ENCODE data around the gene IQCK.

IQCK gene

DNA sequence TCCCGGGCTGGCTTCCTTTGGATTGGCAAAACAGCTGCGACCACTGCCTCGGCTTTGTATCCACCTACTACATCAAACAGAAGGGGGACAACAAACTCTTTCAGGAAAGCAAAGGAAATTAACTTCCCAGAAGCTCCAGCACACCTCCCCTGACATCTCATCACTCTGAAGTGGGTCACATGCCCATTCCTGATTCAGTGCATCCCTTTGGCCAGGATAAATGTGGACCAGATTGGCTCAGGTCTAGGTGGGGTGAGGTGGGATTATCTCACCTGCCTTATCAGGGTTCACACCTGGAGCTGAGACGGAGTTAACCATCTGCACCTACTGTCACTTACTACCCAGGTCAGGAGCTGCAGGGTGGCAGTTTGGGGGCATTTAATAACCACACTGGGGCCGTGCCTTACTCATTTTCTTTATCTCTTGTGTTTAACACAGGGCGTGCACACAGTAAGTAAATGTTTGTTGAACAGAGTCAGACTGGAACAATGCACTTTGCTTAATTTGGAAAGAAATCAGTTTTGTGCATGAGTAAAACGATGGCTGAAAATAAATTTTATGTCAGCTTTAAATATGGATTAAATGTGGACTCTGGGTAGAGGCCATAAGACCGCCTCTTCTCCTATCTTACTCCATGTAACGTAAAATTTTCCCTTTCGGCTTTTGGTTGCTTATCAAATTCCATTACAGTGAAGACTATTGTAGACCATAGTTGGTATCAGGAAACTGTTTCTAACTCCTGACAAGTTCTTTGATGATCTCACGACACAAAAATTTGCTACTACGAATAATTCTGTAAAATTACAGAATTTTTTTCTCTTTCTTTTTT is 36.0 kb downstream of the IQCK start:
- peak; percentile 35 for DNase-seq (ENCODE audit: low read depth)

DNA sequence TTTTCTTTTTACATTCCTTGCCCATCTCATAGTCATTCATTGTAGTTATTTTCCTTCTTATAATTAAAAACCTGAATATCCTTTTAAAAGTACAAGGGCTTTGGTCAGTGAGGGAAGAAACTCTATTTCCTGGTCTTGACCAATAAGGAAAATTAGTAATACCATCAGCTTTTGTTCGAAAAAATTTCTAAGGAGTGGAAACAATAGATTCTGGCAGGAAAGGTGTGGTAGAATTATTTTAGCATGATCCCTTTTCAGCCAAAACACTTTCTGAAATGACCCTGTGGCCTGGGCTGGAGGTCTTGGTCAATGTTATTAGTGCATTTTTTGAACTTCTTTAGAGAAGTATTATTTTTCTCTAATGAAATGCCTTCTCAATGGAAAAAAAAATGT is 36.6 kb downstream of the IQCK start:
- no peak for DNase-seq (ENCODE audit: low read depth)
- TF ChIP-seq, protein P1, sequence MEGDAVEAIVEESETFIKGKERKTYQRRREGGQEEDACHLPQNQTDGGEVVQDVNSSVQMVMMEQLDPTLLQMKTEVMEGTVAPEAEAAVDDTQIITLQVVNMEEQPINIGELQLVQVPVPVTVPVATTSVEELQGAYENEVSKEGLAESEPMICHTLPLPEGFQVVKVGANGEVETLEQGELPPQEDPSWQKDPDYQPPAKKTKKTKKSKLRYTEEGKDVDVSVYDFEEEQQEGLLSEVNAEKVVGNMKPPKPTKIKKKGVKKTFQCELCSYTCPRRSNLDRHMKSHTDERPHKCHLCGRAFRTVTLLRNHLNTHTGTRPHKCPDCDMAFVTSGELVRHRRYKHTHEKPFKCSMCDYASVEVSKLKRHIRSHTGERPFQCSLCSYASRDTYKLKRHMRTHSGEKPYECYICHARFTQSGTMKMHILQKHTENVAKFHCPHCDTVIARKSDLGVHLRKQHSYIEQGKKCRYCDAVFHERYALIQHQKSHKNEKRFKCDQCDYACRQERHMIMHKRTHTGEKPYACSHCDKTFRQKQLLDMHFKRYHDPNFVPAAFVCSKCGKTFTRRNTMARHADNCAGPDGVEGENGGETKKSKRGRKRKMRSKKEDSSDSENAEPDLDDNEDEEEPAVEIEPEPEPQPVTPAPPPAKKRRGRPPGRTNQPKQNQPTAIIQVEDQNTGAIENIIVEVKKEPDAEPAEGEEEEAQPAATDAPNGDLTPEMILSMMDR (IDR thresholded peaks at IDR 0.05; ENCODE audit: control insufficient read depth, insufficient read depth, low read depth, low read length, missing control alignments) = no peak
- H3K4me3 ChIP-seq (ENCODE audit: control insufficient read depth, low read depth, low read length) = no peak overlapping the region

More for the DNA sequence above, 36.0 kb downstream of the IQCK start:
- no peak overlapping the region for H3K4me3 ChIP-seq (ENCODE audit: control insufficient read depth, low read depth, low read length)
- TF ChIP-seq, protein P1 (IDR thresholded peaks at IDR 0.05; ENCODE audit: control insufficient read depth, insufficient read depth, low read depth, low read length, missing control alignments) = no peak

DNA sequence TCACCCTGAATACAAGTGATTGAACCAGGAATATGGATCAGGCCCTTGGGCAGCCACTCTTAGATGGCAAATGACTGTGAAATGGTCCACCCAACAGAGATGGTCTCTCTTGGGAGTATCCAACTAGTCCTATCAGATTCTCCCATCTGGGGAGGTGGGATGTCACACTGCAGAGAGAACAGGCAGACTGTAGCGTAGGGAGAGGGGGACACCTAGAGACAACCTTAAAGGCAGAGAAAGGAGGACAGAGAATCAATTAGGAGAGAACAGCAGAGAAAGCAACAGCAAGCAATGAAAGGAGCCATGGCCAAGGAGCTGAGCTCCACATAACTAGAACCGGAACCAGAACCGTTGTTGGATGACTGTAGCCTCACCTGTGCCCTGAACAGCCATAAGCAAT is 37.2 kb downstream of the IQCK start:
- TF ChIP-seq, protein P1 (IDR thresholded peaks at IDR 0.05; ENCODE audit: control insufficient read depth, insufficient read depth, low read depth, low read length, missing control alignments) = no peak
- no peak overlapping the region for H3K4me3 ChIP-seq (ENCODE audit: control insufficient read depth, low read depth, low read length)
- DNase-seq (ENCODE audit: low read depth) = no peak

DNA sequence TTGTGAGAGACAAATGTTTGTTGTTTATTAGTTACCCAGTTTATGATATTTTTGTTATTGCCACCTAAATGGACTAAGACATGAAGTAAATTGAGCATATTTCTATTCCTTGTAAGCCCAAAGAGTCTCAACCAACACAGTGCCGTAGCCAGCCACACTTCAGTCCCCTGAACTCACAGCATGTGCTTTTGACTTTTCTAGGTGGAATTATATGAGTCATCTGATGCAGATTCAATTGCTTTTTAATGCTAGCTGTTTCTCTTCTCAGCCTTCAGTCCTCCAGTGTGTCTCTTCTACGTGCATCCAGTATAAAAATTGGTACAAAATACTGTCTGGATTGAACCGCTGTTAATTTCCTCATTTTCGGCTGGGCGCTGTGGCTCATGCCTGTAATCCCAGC is 39.0 kb downstream of the IQCK start:
- H3K4me3 ChIP-seq (ENCODE audit: control insufficient read depth, low read depth, low read length) = no peak overlapping the region
- no peak for DNase-seq (ENCODE audit: low read depth)
- TF ChIP-seq, protein P1 (IDR thresholded peaks at IDR 0.05; ENCODE audit: control insufficient read depth, insufficient read depth, low read depth, low read length, missing control alignments) = no peak

DNA sequence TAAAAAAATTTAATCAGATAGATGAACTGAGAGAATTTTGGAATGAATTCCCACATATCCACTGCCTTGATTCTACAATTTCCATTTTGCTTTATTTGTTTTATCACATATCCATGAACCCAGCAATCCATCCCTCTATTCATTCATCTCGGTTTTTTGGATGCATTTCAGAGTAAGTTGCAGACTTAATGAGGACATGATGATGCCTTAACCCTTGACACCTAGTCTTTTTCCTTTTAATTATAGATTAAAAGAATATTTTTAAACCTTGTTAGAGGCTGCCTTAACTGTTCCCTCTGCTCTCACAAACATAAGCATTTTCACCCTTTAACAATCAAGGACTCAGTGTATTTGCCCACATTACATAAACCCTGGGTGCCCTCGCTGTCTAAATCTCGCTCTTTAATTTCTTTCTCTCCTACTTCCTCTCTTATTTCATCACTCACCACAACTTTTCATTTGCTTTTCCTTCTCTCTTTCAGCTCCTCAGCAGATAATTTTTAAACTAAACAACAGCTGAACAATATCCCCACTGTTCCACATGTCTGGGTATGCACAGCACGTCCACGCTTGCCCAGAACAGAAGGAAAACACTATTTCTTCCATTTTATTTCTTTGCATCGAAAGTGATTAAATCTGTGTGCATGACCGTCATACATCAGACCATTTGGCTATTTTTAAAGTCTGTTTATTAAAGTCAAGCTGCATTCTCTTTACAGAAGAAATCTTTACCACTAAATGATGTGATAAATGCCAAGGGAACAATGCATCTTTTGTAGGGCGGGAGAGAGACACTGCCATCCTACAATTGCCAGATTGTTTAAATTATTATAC is 39.9 kb downstream of the IQCK start:
- DNase-seq (ENCODE audit: low read depth) = no peak
- TF ChIP-seq, protein P1 (IDR thresholded peaks at IDR 0.05; ENCODE audit: control insufficient read depth, insufficient read depth, low read depth, low read length, missing control alignments) = no peak
- no peak overlapping the region for H3K4me3 ChIP-seq (ENCODE audit: control insufficient read depth, low read depth, low read length)

DNA sequence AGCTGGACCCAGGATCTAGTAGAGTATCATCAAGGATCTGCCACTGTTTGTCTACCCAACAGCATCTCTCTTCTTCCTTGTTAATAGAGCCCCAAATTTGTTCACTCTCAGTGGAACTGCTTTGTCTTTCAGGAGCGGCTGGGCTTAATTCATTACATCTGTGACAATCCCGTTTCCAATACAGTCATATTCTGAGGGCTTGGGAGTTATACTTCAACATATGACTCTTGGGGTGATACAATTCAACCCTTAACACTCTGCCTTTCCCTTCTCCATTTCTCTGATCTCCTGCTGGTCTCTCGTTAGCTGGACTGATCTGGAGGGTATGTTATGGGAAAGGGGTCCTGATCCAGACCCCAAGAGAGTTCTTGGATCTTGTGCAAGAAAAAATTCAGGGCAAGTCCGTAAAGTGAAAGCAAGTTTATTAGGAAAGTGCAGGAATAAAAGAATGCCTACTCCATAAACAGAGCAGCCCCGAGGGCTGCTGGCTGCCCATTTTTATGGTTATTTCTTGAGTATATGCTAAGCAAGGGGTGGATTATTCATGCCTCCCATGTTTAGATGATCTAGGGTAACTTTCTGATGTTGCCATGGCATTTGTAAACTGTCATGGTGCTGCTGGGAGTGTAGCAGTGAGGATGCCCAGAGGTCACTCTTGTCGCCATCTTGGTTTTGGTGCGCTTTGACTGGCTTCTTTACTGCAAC is 42.4 kb downstream of the IQCK start:
- no peak overlapping the region for H3K4me3 ChIP-seq (ENCODE audit: control insufficient read depth, low read depth, low read length)
- no peak for DNase-seq (ENCODE audit: low read depth)
- TF ChIP-seq, protein P1 (IDR thresholded peaks at IDR 0.05; ENCODE audit: control insufficient read depth, insufficient read depth, low read depth, low read length, missing control alignments) = no peak

All from AG09309 (cell line).